Hepatic stellate cell (primary cell): ENCODE results near the gene GPC6.

Experiments used
- DNase-seq: peaks from one replicate; pipeline ENCODE4 v3.0.0; 2011; ENCODE audit warnings: low spot score

GPC6 gene

DNA sequence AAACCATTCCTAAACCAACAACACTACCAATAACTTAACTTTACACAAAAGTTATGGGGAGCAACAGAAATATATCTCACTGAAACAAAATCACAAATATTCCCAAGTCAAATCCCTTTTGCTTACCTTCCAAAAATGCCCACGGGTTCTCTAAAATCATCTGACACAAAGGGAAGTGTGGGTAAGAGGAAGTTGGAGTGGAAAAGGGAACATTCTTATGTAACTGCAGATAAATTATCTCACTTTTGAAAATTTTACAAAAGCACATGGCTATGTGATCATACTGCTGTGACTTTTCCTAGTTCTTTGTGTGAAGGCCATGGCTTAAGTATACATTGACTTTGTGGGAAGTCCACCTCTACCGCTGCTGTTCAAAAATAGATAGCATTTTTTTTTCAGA, 350.5 kb downstream of the GPC6 start:
- no peak for DNase-seq

DNA sequence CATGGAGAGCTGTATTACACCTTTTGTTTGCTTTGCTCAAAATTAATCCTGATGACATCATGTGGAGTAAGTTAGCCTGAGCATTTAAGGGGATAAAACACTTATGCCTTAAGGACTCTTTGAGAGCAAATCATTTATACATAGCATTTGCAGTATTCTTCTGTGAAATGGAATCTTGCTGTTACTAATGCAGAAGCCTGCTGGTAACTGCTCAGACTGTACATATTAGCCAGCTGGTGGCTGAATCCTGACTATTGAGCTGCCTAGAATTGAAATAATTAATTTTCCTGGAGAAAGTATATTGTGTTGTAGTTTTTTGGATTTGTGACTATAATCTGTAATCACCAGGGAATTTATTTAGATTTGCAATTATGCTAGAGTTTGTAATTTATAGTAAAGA, 363.2 kb downstream of the GPC6 start:
- DNase-seq = no peak

GRCh38 chr13:93603043-93603442, 376.4 kb downstream of the GPC6 start:
- peak; percentile 4 for DNase-seq

GRCh38 chr13:93614776-93615175, 388.2 kb downstream of the GPC6 start:
- DNase-seq = peak; percentile 2

DNA sequence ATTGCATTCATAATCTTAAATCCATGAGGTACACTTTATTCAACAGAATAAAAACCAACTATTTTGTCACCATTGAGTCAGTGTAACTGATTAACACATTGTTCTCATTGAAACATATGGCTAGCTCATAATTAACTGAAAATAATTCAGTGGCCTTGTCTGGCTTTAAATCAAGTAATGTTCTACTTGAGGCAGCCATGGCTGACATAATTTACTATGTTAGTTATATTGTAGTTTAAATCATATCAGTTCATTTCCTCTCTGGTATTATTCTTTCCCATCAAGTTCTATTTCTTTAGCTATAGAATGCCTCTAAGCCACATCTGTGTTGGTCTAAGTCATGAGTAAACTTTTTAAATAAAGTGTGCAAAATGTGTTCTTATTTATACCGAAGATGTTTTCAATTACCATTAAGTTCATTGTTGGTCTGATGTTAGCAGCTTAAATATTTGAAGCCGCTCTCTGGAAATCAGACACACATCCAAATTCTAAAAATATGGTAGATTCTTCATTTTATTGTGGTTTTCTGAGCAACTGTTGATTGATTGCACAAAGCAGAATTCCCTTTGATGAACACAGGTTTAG, 393.7 kb downstream of the GPC6 start:
- no peak for DNase-seq

- DNase-seq = no peak
These were observed 394.4 kb downstream of the GPC6 start for GRCh38 chr13:93621051-93621450.

- no peak for DNase-seq
These were observed 395.4 kb downstream of the GPC6 start for GRCh38 chr13:93621966-93622365.

DNA sequence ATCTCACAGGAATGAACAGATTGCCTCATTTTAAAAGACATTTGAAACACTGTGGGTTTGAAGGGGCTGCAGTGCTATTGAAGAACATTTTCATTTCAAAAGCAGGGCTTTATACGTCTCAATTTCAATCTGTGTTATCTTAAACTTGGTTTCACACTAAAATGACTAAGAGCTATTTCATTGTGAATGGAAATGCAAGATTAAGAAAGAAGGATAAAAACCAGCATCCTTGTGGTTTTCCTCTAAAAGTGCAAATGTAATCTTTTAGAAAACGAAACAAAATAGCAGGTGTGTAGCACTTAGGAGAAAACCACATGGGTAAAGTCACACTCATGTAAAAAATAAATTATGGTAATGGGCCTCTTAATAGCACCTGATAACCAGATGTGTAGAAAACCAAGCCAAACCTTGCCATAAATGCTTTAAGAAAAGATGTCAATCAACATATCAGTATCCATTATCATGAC, 397.7 kb downstream of the GPC6 start:
- DNase-seq = no peak

GRCh38 chr13:93625536-93625935, 398.9 kb downstream of the GPC6 start:
- no peak for DNase-seq

- no peak for DNase-seq
These were observed 401.7 kb downstream of the GPC6 start for GRCh38 chr13:93628136-93628797.

- no peak for DNase-seq
These were observed 409.0 kb downstream of the GPC6 start for GRCh38 chr13:93635616-93636032.

GRCh38 chr13:93637852-93638251, 411.2 kb downstream of the GPC6 start:
- no peak for DNase-seq

GRCh38 chr13:93640452-93640851, 413.8 kb downstream of the GPC6 start:
- DNase-seq = no peak

DNA sequence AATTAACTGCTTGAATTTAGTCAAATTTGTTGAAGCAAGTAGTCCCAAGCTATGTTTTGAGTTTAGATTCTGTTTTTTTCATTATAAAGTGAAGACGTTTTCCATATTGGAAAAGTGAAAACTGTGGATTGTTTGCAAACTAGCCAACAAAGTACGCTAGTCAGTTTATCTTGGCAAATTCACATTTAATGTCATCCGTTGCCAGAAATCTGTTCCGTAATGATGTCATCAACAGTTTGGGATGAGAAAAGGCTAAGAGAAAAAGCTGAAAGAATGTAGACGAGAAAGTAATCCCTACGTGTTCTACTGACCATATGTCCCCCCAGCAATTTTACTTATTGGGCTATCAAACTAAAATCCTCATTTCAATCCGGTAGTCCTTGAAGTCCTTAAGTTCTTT, 419.6 kb downstream of the GPC6 start:
- DNase-seq = no peak

DNA sequence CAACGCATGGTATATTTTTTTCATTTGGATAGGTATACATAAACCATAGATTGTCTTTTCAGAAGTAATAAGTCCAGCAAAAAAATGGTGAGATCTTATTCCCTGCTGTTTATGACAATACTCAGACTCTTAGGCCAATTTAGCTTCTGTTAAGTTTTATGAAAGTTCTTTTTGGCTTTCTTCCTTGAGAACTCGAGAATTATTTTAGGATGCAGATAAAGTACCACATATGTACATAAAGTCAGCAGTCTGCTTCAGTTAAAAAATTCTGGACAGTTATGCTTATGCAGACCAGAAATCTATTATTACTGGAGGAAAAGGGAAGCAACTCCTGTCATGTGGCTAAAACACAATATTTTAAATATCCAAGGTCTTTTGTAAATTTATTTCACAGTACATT, 422.9 kb downstream of the GPC6 start:
- no peak for DNase-seq

- DNase-seq = no peak
These were observed 427.2 kb downstream of the GPC6 start for GRCh38 chr13:93653776-93654175.

DNA sequence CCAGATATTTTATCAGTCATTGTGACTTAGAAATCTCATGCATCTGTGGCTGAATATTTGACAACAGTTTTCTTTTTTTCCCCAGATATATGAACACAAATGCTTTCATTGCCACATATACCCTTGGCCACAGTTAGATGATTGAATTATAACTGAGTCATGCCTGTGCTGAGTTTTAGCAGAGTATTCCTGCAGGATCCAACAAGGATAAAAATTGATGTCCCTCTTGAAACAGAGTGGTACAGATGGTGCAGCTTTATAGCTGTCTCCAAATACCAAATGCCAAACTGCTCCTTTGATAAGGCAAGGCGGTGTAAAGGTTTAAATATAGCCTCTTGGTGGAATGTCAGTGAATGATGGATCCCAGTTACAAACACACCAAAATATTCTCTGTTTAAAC, 428.5 kb downstream of the GPC6 start:
- no peak for DNase-seq

DNA sequence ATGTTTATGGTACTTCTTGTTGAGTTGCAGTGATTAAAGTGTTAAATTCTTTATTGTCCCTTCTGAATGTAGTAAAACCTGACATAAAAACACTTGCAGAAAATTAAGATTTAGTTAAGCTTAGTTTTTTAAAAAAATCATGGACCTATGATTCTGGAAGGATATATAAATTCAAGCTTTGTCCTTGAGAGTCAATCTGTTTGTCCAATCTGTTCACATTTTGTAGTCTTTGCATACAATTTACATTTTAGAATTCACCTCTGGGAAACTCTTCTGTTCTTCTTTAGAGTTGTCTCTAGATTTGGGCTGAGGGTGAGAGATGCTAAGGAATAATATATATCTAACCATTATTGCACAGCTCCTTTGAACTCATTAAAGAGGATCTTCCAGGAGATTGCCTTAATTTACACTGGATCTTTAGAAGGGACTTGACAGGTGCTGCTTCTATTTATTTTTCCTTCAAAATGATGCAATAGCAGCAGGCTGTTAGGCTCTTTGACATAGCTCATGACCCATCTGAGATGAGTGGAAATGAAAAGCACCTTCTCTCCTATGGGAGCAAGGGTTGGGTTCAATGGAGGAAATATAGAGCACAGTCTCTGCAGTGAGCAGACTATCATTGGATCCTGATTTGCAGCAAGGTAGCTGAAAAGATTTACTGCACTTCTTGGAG, 433.9 kb downstream of the GPC6 start:
- DNase-seq = no peak

DNA sequence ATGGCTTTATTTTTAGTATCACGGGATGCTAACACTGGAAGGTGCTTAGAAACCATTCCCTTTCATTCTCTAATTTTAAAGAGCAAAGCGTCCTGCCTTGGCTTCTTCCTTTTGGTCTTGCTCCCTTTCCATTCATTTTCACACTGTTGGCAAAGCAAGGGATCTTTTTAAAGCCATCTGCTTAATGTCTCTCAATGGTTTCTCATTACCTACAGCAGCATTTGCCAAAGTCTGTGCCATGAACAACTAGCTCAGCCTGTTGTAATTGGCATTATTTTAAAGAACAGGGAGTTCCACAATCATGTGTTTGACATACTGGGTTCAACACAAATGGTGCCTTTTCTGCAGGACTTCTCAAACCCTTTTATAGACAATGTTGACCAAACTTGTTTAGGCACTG, 444.3 kb downstream of the GPC6 start:
- no peak for DNase-seq

DNA sequence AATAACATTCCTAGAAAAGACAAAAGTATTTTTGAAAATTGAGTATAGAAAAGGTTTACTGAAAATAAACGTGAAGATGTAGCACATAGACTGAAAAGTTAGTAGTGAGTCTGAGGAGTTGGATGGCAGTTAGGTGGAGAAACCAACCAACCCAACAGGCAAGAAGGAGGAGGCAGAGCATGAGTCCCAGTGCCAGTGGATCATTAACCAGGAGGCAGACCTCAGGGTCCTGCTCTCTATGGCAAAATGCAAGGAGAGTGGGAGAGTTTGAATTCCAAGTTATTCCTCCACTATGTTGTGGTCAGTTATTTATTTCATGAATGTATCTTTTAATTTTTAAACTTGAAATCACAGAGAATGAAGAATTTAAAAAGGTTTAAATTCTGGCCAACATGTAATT, 446.4 kb downstream of the GPC6 start:
- no peak for DNase-seq

GRCh38 chr13:93673885-93674284, 447.3 kb downstream of the GPC6 start:
- no peak for DNase-seq

GRCh38 chr13:93674337-93674755, 447.7 kb downstream of the GPC6 start:
- no peak for DNase-seq

DNA sequence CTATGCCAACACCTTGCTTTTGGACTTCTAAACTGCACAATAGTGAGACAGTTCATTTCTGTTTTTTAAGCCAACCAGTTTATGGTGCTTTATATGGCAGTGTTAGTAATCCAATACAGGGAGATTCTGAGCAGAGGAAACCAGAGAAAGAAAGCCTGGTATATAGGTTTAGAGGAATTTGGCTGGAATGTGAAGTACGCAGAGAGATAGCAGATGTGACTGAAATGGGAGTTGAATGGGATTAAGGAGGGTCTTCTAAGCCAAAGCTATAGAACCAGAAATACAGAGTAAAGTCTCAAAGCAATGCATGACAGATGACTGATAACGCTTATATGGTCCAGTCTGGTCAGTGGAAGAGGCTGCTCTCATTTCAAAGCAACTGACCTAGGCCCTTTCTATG, 453.7 kb downstream of the GPC6 start:
- no peak for DNase-seq

GRCh38 chr13:93685900-93686299, 459.3 kb downstream of the GPC6 start:
- no peak for DNase-seq
